ENCODE data around the gene NT5E. TPM values are rescaled to one million over a fixed set of nuclear protein-coding genes. Genes with fewer than 3 reads are reported as not detected.

Gene NT5E
- 26.1 to 44.8 TPM (median 36.4 TPM) in 5 replicates for total RNA-seq (2022; extraction: Qiagen RNA extraction)

GRCh38 chr6:85449818-85450759, at the start of gene NT5E:
NT5E (plus strand) TSS chr6:85450083; CDS start chr6:85450140, 57 bp downstream.

Other genes starting within 250 kb of the NT5E start
- gene SNX14, start 143.8 kb downstream of the NT5E start, total RNA-seq (2022; extraction: Qiagen RNA extraction): 33.4 to 53.0 TPM (median 38.2 TPM) in 5 replicates
- 121 to 145 TPM (median 130 TPM) in 5 replicates for gene SYNCRIP, start 192.8 kb downstream of the NT5E start, total RNA-seq (2022; extraction: Qiagen RNA extraction)